HEK293 (cell line): ENCODE data around the gene FAM110D.
A peak's percentile ranks its signal among the peaks of the same experiment; 100 is the strongest.

Source experiments
- CTCF ChIA-PET: fragments of 350-600 bp; formaldehyde crosslinking; extraction: SDS; loops from one replicate; lab custom pipeline; 2021; ENCODE audit warnings: antibody characterized with exemption; lab: Yijun Ruan, JAX
- POLR2A ChIA-PET: fragments of 300-600 bp; formaldehyde crosslinking; extraction: SDS; loops from one replicate; lab custom pipeline; 2020; ENCODE audit warnings: antibody characterized with exemption, inconsistent platforms; lab: Yijun Ruan, JAX
- H3K27ac ChIP-seq: fragments of 200-500 bp; sonication (Bioruptor generic); 2 replicates; pipeline ENCODE4 v1.5.1; 2014; ENCODE audit warnings: low read depth, low read length, control low read depth, inconsistent platforms; ENCODE audit errors: extremely low read depth
- H3K36me3 ChIP-seq, 2 experiments: fragments of 200-500 bp in 1 of 2; sonication (Bioruptor generic) in 1 of 2; 1 replicate in 1 of 2; 2 replicates in 1 of 2; pipeline ENCODE4 v1.5.1; 2014 to 2017; ENCODE audit warnings: inconsistent platforms in 2 of 2, low read length in 2 of 2; ENCODE audit not compliant: control insufficient read depth in 2 of 2, insufficient read depth in 1 of 2
- H3K4me1 ChIP-seq: fragments of 200-500 bp; sonication (Bioruptor generic); 2 replicates; pipeline ENCODE4 v1.5.1; 2014; ENCODE audit warnings: mild to moderate bottlenecking, low read length, inconsistent platforms; ENCODE audit not compliant: control insufficient read depth, insufficient read depth
- H3K4me3 ChIP-seq: 2 replicates; pipeline ENCODE4 v1.5.1; 2011; ENCODE audit warnings: low read depth, mild to moderate bottlenecking, control low read depth, low read length, moderate library complexity
- H3K9me3 ChIP-seq: fragments of 200-500 bp; sonication (Bioruptor generic); 2 replicates; pipeline ENCODE4 v1.5.1; 2014; ENCODE audit warnings: low read depth, low read length, inconsistent platforms; ENCODE audit not compliant: control insufficient read depth, insufficient read depth
- BCL6B ChIP-seq: fragments of 450-650 bp; formaldehyde crosslinking; IDR thresholded peaks from 2 replicates; pipeline ENCODE4 v1.5.1; 2017; ENCODE audit warnings: missing biosample characterization, missing genetic modification characterization
- GLI2 ChIP-seq: fragments of 450-650 bp; formaldehyde crosslinking; IDR thresholded peaks from 2 replicates; pipeline ENCODE4; 2017; ENCODE audit warnings: missing biosample characterization, missing genetic modification characterization, low read depth, borderline replicate concordance
- KLF10 ChIP-seq: fragments of 450-650 bp; IDR thresholded peaks from 2 replicates; pipeline ENCODE4 v1.5.1; 2018; ENCODE audit warnings: missing biosample characterization, mild to moderate bottlenecking, missing genetic modification characterization
- KLF9 ChIP-seq: fragments of 450-650 bp; formaldehyde crosslinking; IDR thresholded peaks from 2 replicates; pipeline ENCODE4 v1.5.1; 2016; ENCODE audit warnings: missing biosample characterization, missing genetic modification characterization, low read depth
- PRDM10 ChIP-seq: fragments of 450-650 bp; formaldehyde crosslinking; IDR thresholded peaks from 2 replicates; pipeline ENCODE4 v1.5.1; 2016; ENCODE audit warnings: missing biosample characterization, missing genetic modification characterization
- ZBTB17 ChIP-seq: fragments of 450-650 bp; formaldehyde crosslinking; IDR thresholded peaks from 2 replicates; pipeline ENCODE4 v1.5.1; 2016; ENCODE audit warnings: missing biosample characterization, missing genetic modification characterization
- ZBTB8A ChIP-seq: fragments of 450-650 bp; formaldehyde crosslinking; IDR thresholded peaks from 2 replicates; pipeline ENCODE4 v1.5.1; 2016; ENCODE audit warnings: missing biosample characterization, missing genetic modification characterization
- ZNF112 ChIP-seq: fragments of 450-650 bp; formaldehyde crosslinking; IDR thresholded peaks from 2 replicates; pipeline ENCODE4 v1.5.0; 2017; ENCODE audit warnings: missing biosample characterization, missing genetic modification characterization
- ZNF214 ChIP-seq: fragments of 450-650 bp; formaldehyde crosslinking; IDR thresholded peaks from 2 replicates; pipeline ENCODE4 v1.5.1; 2017; ENCODE audit warnings: missing biosample characterization, mild to moderate bottlenecking, missing genetic modification characterization, borderline replicate concordance
- ZNF335 ChIP-seq: fragments of 450-650 bp; formaldehyde crosslinking; conservative IDR thresholded peaks from 2 replicates; pipeline ENCODE4 v1.5.1; 2016; ENCODE audit warnings: missing biosample characterization, missing genetic modification characterization
- ZNF354C ChIP-seq: fragments of 450-650 bp; formaldehyde crosslinking; IDR thresholded peaks from 2 replicates; pipeline ENCODE4 v1.5.1; 2016; ENCODE audit warnings: missing biosample characterization, missing genetic modification characterization, low read depth, borderline replicate concordance
- ZNF394 ChIP-seq: fragments of 450-650 bp; formaldehyde crosslinking; IDR thresholded peaks from 2 replicates; pipeline ENCODE4 v1.5.1; 2016; ENCODE audit warnings: missing biosample characterization, missing genetic modification characterization, mild to moderate bottlenecking, moderate library complexity, borderline replicate concordance
- ZNF513 ChIP-seq: fragments of 450-650 bp; IDR thresholded peaks from 2 replicates; pipeline ENCODE4 v1.5.1; 2018; ENCODE audit warnings: missing biosample characterization, missing genetic modification characterization
- ZNF558 ChIP-seq: fragments of 450-650 bp; formaldehyde crosslinking; IDR thresholded peaks from 2 replicates; pipeline ENCODE4 v1.5.1; 2016; ENCODE audit warnings: missing biosample characterization, missing genetic modification characterization
- ZNF76 ChIP-seq: fragments of 450-650 bp; formaldehyde crosslinking; IDR thresholded peaks from 2 replicates; pipeline ENCODE4; 2016; ENCODE audit warnings: low read depth, missing biosample characterization, missing genetic modification characterization, borderline replicate concordance

Gene FAM110D

GRCh38 chr1:26111530-26112406 is 47.1 kb upstream of the FAM110D start, which contains the start of gene PDIK1L (continued):
- TF ChIP-seq BCL6B (tag by site-specific recombination), result no peak
- no peak for TF ChIP-seq ZNF354C (tag by site-specific recombination)
- TF ChIP-seq ZNF558, result no peak
- peak; percentile 85 for TF ChIP-seq ZBTB8A (tag by site-specific recombination)
- no peak for TF ChIP-seq ZNF513 (tag by site-specific recombination)
- peak; percentile 67; the same call in 1 of the 2 replicates for TF ChIP-seq PRDM10 (tag by site-specific recombination)
- peak; percentile 75; the same call in 1 of the 2 replicates for TF ChIP-seq ZNF394 (tag by site-specific recombination)
- peak; percentile 99 for TF ChIP-seq KLF9 (tag by site-specific recombination)
- peak; percentile 100 for TF ChIP-seq KLF10 (tag by site-specific recombination)
- no peak for TF ChIP-seq GLI2
- no peak for TF ChIP-seq ZNF112 (tag by site-specific recombination)

GRCh38 chr1:26112407-26112775 is 46.5 kb upstream of the FAM110D start:
- TF ChIP-seq ZNF214 (tag by site-specific recombination), result no peak
- 0 out of 2 replicates have a peak, but pooled peaks have one; percentile 32 for TF ChIP-seq ZNF76 (tag by site-specific recombination)
- 0 out of 2 replicates have a peak, but pooled peaks have one; percentile 85 for TF ChIP-seq ZBTB17 (tag by site-specific recombination)
- 0 out of 2 replicates have a peak, but pooled peaks have one; percentile 0 for TF ChIP-seq PRDM10 (tag by site-specific recombination)
- peak; percentile 85; the same call in 1 of the 2 replicates for TF ChIP-seq ZNF335 (tag by site-specific recombination)
- TF ChIP-seq ZNF354C (tag by site-specific recombination), result no peak
- Histone ChIP-seq H3K27ac (peak overlapping the region; percentile 87; the same call in 1 of the 2 replicates), H3K4me1 (no peaks in the 10 kb centered on the region), H3K4me3 (peak overlapping the region; percentile 92), H3K9me3 (no peaks in the 10 kb centered on the region), H3K36me3 (peaks cover 5 to 31% of the 10 kb centered on the region in 2 experiments; a peak in 2 of 3 replicates)
- ChIA-PET POLR2A (interaction anchor here (0.5 to 1.8 kb wide), 4 partner anchors 11 to 571 kb away, joined by 4 to 7 read pairs (median 5); partner anchors contain the start of gene SH3BGRL3), CTCF (interaction anchor here (0.7 to 2.5 kb wide), 5 partner anchors 11 to 80 kb away, joined by 3 to 18 read pairs (median 4); no protein-coding TSS in a partner anchor)
